DMS53 treated with DMSO at 0.1 percent for 48 hours (cell line): ENCODE data around the gene MORN3.
"Not testable (repeated sequence)": the region's sequence is repeated elsewhere in the genome, so short reads cannot be mapped to it uniquely, and the experiment has no call there.

ENCODE experiments used
- DNase-seq: peaks from one replicate; lab custom pipeline; 2025; ENCODE audit not compliant: unreplicated experiment; lab: John Stamatoyannopoulos, UW

MORN3 gene

GRCh38 chr12:121648458-121649028, 20.9 kb downstream of the MORN3 start:
- no peak for DNase-seq

GRCh38 chr12:121641343-121641630, 28.2 kb downstream of the MORN3 start:
- no peak for DNase-seq

- DNase-seq, result no peak
These were observed 30.9 kb downstream of the MORN3 start for GRCh38 chr12:121638298-121639202.

GRCh38 chr12:121637231-121637914, 32.1 kb downstream of the MORN3 start:
- DNase-seq, result no peak

- no peak for DNase-seq
These were observed 34.6 kb downstream of the MORN3 start for GRCh38 chr12:121634836-121635235.

GRCh38 chr12:121633833-121634196, 35.6 kb downstream of the MORN3 start:
- not testable (repeated sequence) for DNase-seq

- no peak for DNase-seq
These were observed 37.1 kb downstream of the MORN3 start for GRCh38 chr12:121632069-121632970.

- no peak for DNase-seq
These were observed 38.6 kb downstream of the MORN3 start for GRCh38 chr12:121630791-121631355.

GRCh38 chr12:121628536-121628935, 40.9 kb downstream of the MORN3 start:
- no peak for DNase-seq

- DNase-seq, result no peak
These were observed 41.4 kb downstream of the MORN3 start for GRCh38 chr12:121628037-121628436.

GRCh38 chr12:121626853-121627640, 42.4 kb downstream of the MORN3 start:
- peak; percentile 49 for DNase-seq

- DNase-seq, result peak; percentile 90
These were observed 43.2 kb downstream of the MORN3 start, which contains the start of gene ORAI1 for GRCh38 chr12:121626087-121626852. Gene ORAI1, plus strand, starts transcription at chr12:121626530.

- DNase-seq, result no peak
These were observed 49.0 kb downstream of the MORN3 start for GRCh38 chr12:121620333-121620891.

GRCh38 chr12:121618659-121619233, 50.7 kb downstream of the MORN3 start:
- DNase-seq, result no peak

- DNase-seq, result no peak
These were observed 54.5 kb downstream of the MORN3 start for GRCh38 chr12:121614872-121615467.

- no peak for DNase-seq
These were observed 56.0 kb downstream of the MORN3 start for GRCh38 chr12:121613462-121613861.

- no peak for DNase-seq
These were observed 58.1 kb downstream of the MORN3 start for GRCh38 chr12:121611306-121611705.
